GM21390 (cell line): Measurements from ENCODE around the gene DMRT2.
A peak's percentile ranks its signal among the peaks of the same experiment; 100 is the strongest.

Experiments used
- ATAC-seq: cut with Tn5 transposase; IDR thresholded peaks from one replicate; pipeline ENCODE4 v1.9.1; 2021; ENCODE audit not compliant: unreplicated experiment

DMRT2 gene

GRCh38 chr9:1050125-1050895 lies at the start of gene DMRT2:
Gene DMRT2, plus strand, starts transcription at chr9:1050357. Its CDS starts 1,257 bp downstream, at chr9:1051614.
- peak; percentile 65 for ATAC-seq

GRCh38 chr9:1001838-1002237 lies 48.3 kb upstream of the DMRT2 start:
- ATAC-seq: no peak

GRCh38 chr9:1002678-1003077 lies 47.5 kb upstream of the DMRT2 start:
- ATAC-seq: no peak

- ATAC-seq: peak; percentile 62
Measured at GRCh38 chr9:1005043-1005667, 45.0 kb upstream of the DMRT2 start.

GRCh38 chr9:1007312-1007711 lies 42.8 kb upstream of the DMRT2 start:
- no peak for ATAC-seq

- no peak for ATAC-seq
Measured at GRCh38 chr9:1008216-1008615, 41.9 kb upstream of the DMRT2 start.

GRCh38 chr9:1009101-1009707 lies 41.0 kb upstream of the DMRT2 start:
- ATAC-seq: peak; percentile 95

- ATAC-seq: no peak
Measured at GRCh38 chr9:1013021-1013420, 37.1 kb upstream of the DMRT2 start.

- no peak for ATAC-seq
Measured at GRCh38 chr9:1014225-1014624, 35.9 kb upstream of the DMRT2 start.

GRCh38 chr9:1014640-1015039 lies 35.5 kb upstream of the DMRT2 start:
- ATAC-seq: no peak

- peak; percentile 63 for ATAC-seq
Measured at GRCh38 chr9:1018121-1018520, 32.0 kb upstream of the DMRT2 start.

- no peak for ATAC-seq
Measured at GRCh38 chr9:1024112-1024511, 26.0 kb upstream of the DMRT2 start.

GRCh38 chr9:1025131-1025530 lies 25.0 kb upstream of the DMRT2 start:
- ATAC-seq: no peak

- ATAC-seq: no peak
Measured at GRCh38 chr9:1026219-1026618, 23.9 kb upstream of the DMRT2 start.

- ATAC-seq: no peak
Measured at GRCh38 chr9:1028501-1029190, 21.5 kb upstream of the DMRT2 start.

GRCh38 chr9:1031951-1032601 lies 18.1 kb upstream of the DMRT2 start:
- ATAC-seq: no peak

GRCh38 chr9:1034271-1034670 lies 15.9 kb upstream of the DMRT2 start:
- ATAC-seq: no peak

- no peak for ATAC-seq
Measured at GRCh38 chr9:1039589-1039988, 10.6 kb upstream of the DMRT2 start.

GRCh38 chr9:1042466-1042865 lies 7.7 kb upstream of the DMRT2 start:
- no peak for ATAC-seq

GRCh38 chr9:1044643-1045042 lies 5.5 kb upstream of the DMRT2 start:
- ATAC-seq: no peak
